DMS53 treated with DMSO at 0.1 percent for 48 hours (cell line): ENCODE measurements around the gene SCD.

ENCODE experiments used
- DNase-seq: peaks from one replicate; lab custom pipeline; 2025; ENCODE audit not compliant: unreplicated experiment; lab: John Stamatoyannopoulos, UW

The SCD gene

DNA sequence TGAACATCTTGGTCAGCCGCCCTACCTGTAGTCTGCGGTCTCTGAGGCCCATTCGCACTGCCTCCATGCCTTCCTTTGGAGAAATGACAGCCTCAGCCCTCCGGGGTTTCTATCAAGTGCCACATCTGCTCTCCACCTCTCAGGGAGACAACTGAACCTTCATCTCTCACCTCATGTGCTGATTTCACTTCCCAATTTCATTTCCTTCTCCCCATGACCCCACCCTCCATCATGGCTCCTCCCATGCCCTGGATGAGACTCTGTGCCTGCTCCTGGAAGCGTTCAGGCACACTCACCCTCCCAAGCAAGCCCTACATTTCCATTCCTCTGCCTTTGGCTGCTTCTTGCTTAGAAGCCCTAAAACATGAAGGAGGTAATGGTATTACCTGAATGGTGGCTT is 7.8 kb upstream of the SCD start:
- DNase-seq, result no peak

GRCh38 chr10:100340948-100341847 is 5.8 kb upstream of the SCD start:
- peak; percentile 69 for DNase-seq

DNA sequence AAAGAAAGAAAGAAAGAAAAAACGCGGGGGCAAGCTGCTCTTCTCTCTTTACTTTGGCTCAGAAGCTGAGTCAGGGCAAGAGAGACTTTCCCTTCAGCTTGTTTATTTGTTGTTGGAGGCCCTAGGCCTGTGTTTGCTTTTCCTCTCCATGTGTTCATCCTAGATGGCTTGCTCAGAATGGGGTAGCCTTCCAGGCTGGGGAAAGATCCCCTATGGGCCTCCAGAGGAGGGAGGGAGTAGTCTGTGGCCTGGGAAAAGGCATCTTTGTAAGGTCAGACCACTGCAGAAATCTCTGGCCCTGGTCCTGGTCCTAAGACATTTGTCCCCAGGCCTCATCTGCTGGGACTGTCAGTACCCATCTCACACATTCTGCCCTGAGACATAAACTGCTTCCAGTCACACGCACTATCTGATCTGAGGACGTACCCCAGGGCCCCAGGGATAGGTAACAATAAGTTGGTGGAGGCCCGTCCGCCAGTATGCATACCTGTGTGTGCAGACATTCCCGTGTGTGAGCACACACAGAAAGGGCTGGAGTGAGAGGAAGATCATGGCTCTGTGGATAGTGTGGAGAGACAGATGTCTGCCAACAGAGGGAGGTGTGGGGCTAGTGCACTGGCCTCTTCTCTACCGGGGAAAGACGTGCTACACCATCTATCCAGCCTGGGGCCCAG is 4.9 kb upstream of the SCD start:
- DNase-seq, result peak; percentile 77

DNA sequence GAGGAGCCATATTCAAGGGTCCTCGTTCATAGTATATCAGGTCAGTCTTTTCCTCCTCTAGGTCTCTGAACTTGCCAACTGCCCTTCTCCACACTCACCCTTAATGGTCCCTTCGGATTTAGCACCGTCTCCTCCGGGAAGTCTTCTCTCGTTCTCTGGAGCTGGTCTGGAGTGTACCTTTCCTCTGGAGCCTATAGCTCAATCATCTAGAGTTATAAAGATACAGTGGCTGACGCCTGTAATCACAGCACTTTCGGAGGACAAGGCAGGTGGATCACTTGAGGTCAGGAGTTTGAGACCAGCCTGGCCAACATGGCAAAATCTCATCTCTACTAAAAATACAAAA is 4.4 kb upstream of the SCD start:
- DNase-seq, result no peak

DNA sequence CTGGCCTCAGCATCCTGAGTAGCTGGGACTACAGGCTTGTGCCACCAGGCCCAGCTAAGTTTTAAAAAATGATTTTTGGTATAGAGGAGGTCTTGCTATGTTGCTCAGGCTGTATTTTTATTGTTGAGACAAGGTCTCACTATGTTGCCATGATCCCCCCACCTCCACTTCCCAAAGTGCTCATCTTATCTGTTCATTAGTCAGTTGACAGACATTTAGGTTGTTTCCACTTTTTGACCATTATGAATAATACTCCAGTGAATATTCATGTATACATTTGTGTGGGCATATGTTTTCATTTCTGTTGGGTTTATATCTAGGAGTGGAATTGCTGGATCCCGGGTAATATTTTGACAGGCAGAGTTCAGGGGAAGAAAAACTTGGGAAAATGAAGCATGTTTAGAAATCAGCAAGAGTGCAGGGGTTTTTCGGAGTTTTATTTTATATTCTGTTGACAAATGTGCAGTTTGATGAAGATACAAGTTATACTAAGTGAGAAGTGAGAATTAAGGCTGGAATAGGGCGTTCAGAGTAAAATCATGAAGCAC is 2.7 kb upstream of the SCD start:
- DNase-seq, result no peak

DNA sequence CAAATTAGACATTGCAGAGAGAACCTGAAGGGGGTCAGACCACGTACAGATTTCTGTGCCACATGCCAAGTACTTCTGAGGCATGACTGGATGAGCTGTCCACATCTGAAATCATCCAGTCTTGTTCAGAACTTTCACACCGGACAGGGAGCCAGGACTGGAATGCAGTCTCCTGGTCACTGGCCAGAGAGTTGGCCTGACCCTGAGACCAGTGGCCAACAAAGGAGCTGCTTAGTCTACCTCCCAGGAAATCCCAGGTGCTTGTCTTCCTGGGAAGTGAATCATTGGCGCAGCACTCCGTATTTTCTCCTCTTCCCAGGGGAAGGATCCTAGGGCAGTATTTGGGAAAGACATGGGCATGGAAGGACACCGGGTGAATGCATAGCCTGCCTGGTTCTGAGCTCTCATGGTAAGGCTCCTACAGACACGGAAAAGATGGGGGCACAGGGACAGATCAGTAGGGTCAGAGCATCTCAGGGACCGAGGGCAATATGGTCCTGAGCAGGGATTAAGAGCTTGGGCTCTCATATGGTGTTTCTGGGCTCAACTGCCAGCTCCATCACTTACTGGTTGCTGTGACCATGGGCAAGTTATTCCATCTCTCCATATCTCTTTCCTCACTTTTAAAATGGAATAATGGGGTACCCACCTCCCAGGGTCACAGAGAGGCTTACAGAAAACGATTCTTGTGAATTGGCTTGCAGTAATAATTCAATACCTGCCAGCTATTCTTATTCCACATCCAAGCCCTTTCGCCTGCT is 1.3 kb upstream of the SCD start:
- DNase-seq, result no peak

DNA sequence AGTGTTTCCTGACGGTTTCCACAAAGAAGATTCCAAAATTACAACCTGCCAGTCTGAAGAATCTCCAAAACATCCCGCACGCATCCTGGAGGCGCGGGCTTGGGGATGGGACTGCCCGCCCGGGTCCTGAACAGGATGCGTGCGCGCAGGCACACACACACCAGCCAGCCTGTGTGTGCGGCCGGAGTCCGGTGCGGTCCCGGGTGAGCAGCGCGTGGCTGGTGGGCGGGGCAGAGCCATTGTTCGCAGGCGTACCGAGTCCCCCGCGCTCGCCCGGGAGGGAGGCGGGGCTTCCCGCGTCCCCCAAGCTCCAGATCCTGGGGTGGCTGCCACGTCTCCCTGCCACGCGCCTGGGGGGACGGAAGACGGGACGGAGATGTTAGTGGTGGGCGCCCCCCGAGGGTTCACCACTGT is 675 bp upstream of the SCD start:
- DNase-seq, result peak; percentile 27

- DNase-seq, result no peak
These were observed 649 bp downstream of the SCD start for GRCh38 chr10:100347568-100348195.

DNA sequence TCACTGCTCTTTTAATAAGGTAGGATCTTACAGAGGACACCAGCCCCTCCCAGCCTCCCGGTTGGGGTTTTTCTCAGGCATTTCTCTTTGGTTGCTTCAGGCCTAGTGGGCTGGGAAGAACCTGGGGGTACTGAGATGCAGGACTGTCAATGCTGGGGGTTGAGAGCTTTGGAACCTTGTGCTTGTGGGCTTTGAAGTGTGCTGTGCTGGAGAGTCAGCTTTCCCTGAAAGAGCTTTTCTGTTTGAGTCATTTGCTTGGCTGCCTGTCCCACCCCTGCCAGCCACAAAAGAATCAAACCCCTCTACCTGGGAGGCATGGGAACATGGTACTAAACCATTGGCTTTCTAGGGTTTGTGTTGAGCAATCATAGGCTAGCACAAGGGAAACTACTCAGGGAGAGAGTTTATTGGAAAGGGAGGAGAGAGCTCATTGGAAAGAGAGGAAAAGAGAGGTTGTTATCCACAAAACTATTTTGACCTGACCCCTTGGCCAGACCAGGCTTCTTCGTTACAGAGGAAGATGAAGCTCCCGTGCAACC is 1.4 kb downstream of the SCD start:
- no peak for DNase-seq

GRCh38 chr10:100349087-100349486 is 2.1 kb downstream of the SCD start:
- no peak for DNase-seq

GRCh38 chr10:100349672-100350071 is 2.6 kb downstream of the SCD start:
- no peak for DNase-seq

- DNase-seq, result no peak
These were observed 4.0 kb downstream of the SCD start for GRCh38 chr10:100350914-100351485.

GRCh38 chr10:100353770-100354485 is 6.9 kb downstream of the SCD start:
- no peak for DNase-seq

DNA sequence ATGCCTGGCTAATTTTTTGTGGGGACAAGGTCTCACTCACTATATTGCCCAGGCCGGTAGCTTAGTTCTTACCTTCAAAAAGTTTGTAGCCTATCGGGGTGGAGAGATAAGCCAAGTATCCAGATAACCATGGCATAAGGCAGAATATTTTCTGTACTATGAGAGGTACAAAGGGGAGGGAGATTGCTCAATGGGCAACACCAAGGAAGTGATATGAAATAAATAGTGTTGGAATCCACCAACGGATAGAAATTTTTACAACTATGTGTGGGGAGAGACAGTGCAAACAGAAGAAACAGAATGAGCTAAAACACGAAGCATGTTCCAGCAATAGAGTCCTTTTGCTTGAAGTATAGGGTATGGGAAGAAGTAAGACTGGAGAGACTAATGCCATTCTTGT is 8.1 kb downstream of the SCD start:
- DNase-seq, result no peak

DNA sequence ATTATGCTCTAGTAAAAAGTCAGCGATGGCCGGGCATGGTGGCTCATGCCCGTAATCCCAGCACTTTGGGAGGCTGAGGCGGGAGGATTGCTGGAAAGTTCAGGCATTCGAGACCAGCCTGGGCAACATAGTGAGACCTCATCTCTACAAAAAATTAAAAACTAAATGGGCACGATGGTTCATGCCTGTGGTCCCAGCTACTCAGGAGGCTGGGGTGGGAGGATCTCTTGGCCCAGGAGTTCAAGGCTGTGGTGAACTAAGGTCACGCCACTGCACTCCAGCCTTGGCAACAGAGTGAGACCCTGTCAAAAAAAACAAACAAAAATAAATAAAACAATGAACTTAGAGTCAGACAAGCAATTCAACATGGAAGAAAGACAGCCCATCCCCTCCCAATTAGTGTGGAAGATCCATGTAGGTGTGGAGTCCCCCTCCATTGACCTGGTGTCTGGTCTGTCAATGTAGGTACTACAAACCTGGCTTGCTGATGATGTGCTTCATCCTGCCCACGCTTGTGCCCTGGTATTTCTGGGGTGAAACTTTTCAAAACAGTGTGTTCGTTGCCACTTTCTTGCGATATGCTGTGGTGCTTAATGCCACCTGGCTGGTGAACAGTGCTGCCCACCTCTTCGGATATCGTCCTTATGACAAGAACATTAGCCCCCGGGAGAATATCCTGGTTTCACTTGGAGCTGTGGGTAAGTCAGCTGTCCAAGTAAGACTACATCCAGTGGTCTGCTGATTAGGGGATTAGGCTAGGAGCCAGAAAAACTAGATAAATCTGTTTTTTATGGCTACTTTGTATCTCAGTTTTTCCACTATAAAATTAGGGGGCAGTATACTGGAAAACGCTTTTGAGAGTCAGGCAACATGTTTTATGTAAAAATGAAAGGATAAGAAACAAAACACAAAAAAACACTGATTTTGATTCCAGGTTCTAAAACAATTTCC is 9.3 kb downstream of the SCD start:
- no peak for DNase-seq

GRCh38 chr10:100357059-100357858 is 10.2 kb downstream of the SCD start:
- DNase-seq, result no peak

DNA sequence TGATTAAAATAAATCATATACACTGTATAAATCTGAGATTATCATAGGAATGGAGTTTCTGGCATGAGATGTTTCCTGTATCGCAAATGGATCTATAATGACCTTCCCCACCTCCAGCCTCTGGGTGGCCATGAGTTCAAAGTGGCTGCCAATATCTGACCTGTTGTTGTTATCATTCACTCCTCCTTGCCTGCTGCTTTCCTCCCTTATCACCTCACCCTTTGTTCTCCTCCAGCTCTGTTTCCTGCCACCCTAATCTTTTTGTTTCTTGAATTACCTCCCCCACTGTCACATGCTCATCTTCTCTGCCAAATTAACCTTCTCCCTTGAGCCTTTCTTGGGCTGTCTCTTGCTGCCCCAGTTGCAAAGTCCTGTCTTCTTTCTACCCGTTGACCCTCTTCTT is 12.0 kb downstream of the SCD start:
- DNase-seq, result no peak
